A673 (cell line): Measurements from ENCODE around the gene VAPB. TPM values are rescaled to one million over a fixed set of nuclear protein-coding genes. Genes with fewer than 3 reads are reported as not detected.

Experiments used
- BruUV-seq: library from RNA; stranded (reverse); fragments of 400-500 nt; replicated peaks from 2 replicates; lab custom pipeline; 2021; lab: Mats Ljungman, UMichigan
- CTCF ChIA-PET: fragments of 300-600 bp; sonication (Branson Sonifier 250); formaldehyde crosslinking; loops from one replicate; lab custom pipeline; 2022; ENCODE audit warnings: antibody characterized with exemption; lab: Charles Lee
- POLR2A ChIA-PET: fragments of 300-600 bp; sonication (Branson Sonifier 250); formaldehyde crosslinking; loops from one replicate; lab custom pipeline; 2022; ENCODE audit warnings: antibody characterized with exemption; ENCODE audit not compliant: low non-redundant PET; lab: Charles Lee
- DNase-seq: peaks from one replicate; pipeline ENCODE4 v3.0.0-alpha.2; 2015; ENCODE audit warnings: low spot score
- H3K27ac ChIP-seq: fragments of 200-600 bp; sonication (generic); 2 replicates; pipeline ENCODE4 v1.5.1; 2016; ENCODE audit warnings: mixed run types, low read depth, mild to moderate bottlenecking, mixed read lengths, antibody characterized with exemption, low read length; ENCODE audit not compliant: poor library complexity, severe bottlenecking
- H3K27me3 ChIP-seq: fragments of 200-600 bp; sonication (generic); replicated peaks from 2 replicates; pipeline ENCODE4 v1.6.1; 2017; ENCODE audit warnings: mixed run types, low read depth, mild to moderate bottlenecking, mixed read lengths, antibody characterized with exemption, low read length; ENCODE audit not compliant: insufficient read depth, poor library complexity
- H3K36me3 ChIP-seq: fragments of 200-600 bp; sonication (generic); 2 replicates; pipeline ENCODE4 v1.6.1; 2016; ENCODE audit warnings: mixed run types, mild to moderate bottlenecking, mixed read lengths, antibody characterized with exemption, low read length; ENCODE audit not compliant: insufficient read depth, poor library complexity, severe bottlenecking
- H3K4me1 ChIP-seq: fragments of 200-600 bp; sonication (generic); 2 replicates; pipeline ENCODE4 v1.6.1; 2017; ENCODE audit warnings: mixed run types, mild to moderate bottlenecking, mixed read lengths, antibody characterized with exemption, low read length; ENCODE audit not compliant: insufficient read depth, poor library complexity, severe bottlenecking
- H3K4me3 ChIP-seq: fragments of 200-600 bp; sonication (generic); 2 replicates; pipeline ENCODE4 v1.5.1; 2016; ENCODE audit warnings: low read depth, mixed run types, mild to moderate bottlenecking, mixed read lengths, low read length; ENCODE audit not compliant: poor library complexity, severe bottlenecking
- H3K9me3 ChIP-seq: fragments of 200-600 bp; sonication (generic); 2 replicates; pipeline ENCODE4 v1.6.1; 2016; ENCODE audit warnings: mixed run types, low read depth, mild to moderate bottlenecking, mixed read lengths, antibody characterized with exemption, low read length; ENCODE audit not compliant: poor library complexity, severe bottlenecking
- CTCF ChIP-seq: fragments of 300-800, 200-600 bp; sonication (generic); conservative IDR thresholded peaks from 2 replicates; pipeline ENCODE4 v1.5.1; 2017; ENCODE audit warnings: low read depth, mild to moderate bottlenecking, antibody characterized with exemption, low read length, moderate library complexity, mixed read lengths
- EZH2 ChIP-seq: fragments of 200-600 bp; sonication (generic); IDR thresholded peaks from 2 replicates; pipeline ENCODE4 v1.6.1; 2017; ENCODE audit warnings: borderline replicate concordance, low read depth, mild to moderate bottlenecking, mixed read lengths, antibody characterized with exemption, low read length; ENCODE audit not compliant: poor library complexity, severe bottlenecking
- intact Hi-C: fragments of 100-400 bp; cut with micrococcal nuclease; formaldehyde crosslinking; loops from one replicate; pipeline ENCODE4 v1.10.0; 2022; ENCODE audit not compliant: unreplicated experiment
- total RNA-seq: library from RNA; stranded (reverse); gene quantifications from 2 replicates; pipeline ENCODE4 v1.2.3, GENCODE V29; 2021

VAPB gene
- total RNA-seq, 1 experiment from 2014 or later: 60.9 TPM

DNA sequence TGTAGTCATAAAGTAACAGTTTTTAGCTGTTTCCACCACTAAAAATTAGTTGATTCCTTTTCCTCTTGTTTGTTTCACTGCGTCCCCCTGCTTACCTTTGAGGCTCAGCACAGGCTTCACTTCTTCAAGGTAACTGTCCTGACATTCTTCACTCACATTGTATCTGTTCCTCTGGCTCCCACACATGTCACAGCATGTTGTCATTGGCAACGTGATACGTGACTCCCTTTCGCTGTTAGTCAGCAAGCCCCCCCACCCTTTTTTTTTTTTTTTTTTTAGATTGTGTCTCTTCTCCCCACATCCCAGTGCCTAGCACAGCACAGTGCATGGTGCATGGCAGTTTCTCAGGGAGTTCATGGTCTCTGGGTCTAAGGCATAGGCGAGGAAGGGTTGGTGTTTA lies 13.3 kb downstream of the VAPB start:
- no peak for DNase-seq
- ChIA-PET POLR2A (no interaction called here), CTCF (no interaction called here)
- intact Hi-C loops: no loop called here
- TF ChIP-seq CTCF (no peak), EZH2 (no peak)
- peaks cover 17% of the 10 kb centered on the region for H3K4me1 ChIP-seq
- H3K4me3 ChIP-seq: no peak overlapping the region
- H3K27ac ChIP-seq: no peak overlapping the region
- no peaks in the 10 kb centered on the region for H3K9me3 ChIP-seq
- H3K36me3 ChIP-seq: peaks cover 3% of the 10 kb centered on the region
- no peaks in the 10 kb centered on the region for H3K27me3 ChIP-seq
- BruUV-seq: no TSS peak

DNA sequence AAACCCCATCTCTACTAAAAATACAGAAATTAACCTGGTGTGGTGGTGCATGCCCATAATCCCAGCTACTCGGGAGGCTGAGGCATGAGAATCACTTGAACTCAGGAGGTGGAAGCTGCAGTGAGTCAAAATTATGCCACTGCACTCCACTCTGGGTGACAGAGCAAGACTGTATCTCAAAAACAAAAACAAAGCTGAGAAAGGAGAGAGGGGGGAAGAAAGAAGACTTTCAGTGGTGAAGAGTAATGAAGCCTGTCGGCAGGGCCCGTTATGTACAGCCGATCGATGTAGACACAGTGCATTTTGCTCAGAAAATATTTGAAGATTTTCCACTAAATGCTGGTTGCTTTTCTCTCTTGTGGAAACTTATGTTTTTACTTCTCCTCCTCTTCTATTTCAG lies 13.8 kb downstream of the VAPB start:
- no peaks in the 10 kb centered on the region for H3K27me3 ChIP-seq
- TF ChIP-seq CTCF: no peak
- no peak for TF ChIP-seq EZH2
- H3K9me3 ChIP-seq: no peaks in the 10 kb centered on the region
- no TSS peak for BruUV-seq
- DNase-seq: no peak
- peaks cover 22% of the 10 kb centered on the region for H3K4me1 ChIP-seq
- H3K36me3 ChIP-seq: peaks cover 3% of the 10 kb centered on the region
- intact Hi-C loops: no loop called here
- no peak overlapping the region for H3K27ac ChIP-seq
- H3K4me3 ChIP-seq: no peak overlapping the region
- POLR2A ChIA-PET: no interaction called here
- CTCF ChIA-PET: no interaction called here

DNA sequence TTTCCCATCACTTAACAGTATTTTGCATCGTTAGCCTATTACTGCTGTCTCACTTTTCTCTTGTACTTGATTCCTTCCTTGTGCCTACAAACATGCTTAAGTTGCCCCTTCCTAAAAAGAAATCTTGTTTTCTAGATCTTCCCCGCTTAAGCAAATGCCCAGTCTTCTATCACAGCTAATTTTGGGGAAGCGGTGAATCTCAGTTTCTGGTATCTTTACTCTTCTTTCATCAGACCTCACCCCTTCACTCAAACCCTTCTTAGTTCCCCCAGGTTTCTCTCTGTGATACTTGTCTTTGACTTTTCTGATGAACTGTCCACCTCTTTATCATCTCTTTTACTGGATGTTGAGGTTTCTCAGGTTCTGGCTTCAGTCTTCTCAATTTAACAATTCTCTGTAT lies 14.2 kb downstream of the VAPB start:
- no peak overlapping the region for H3K4me3 ChIP-seq
- H3K27ac ChIP-seq: no peak overlapping the region
- ChIA-PET CTCF (no interaction called here), POLR2A (no interaction called here)
- H3K9me3 ChIP-seq: no peaks in the 10 kb centered on the region
- DNase-seq: no peak
- BruUV-seq: no TSS peak
- H3K27me3 ChIP-seq: no peaks in the 10 kb centered on the region
- H3K36me3 ChIP-seq: no peaks in the 10 kb centered on the region
- peaks cover 26% of the 10 kb centered on the region for H3K4me1 ChIP-seq
- intact Hi-C loops: no loop called here
- TF ChIP-seq CTCF: no peak
- TF ChIP-seq EZH2: no peak
